ENCODE measurements around the gene TRRAP.

The TRRAP gene

GRCh38 chr7:98993024-98993897 lies 114.9 kb downstream of the TRRAP start:
- DNase-seq = no peak

- DNase-seq = no peak
Observed at GRCh38 chr7:98994046-98994944, 116.0 kb downstream of the TRRAP start.

- DNase-seq = no peak
Observed at GRCh38 chr7:98995111-98995510, 116.8 kb downstream of the TRRAP start.

- DNase-seq = no peak
Observed at GRCh38 chr7:98995523-98996149, 117.3 kb downstream of the TRRAP start.

GRCh38 chr7:98996150-98996552 lies 117.8 kb downstream of the TRRAP start:
- DNase-seq = no peak

- no peak for DNase-seq
Observed at GRCh38 chr7:98997846-98998245, 119.5 kb downstream of the TRRAP start.

- DNase-seq = peak in 1 of 2 donors; percentile 20
Observed at GRCh38 chr7:98998821-98999725, 120.7 kb downstream of the TRRAP start.

- DNase-seq = no peak
Observed at GRCh38 chr7:99000196-99000903, 122.0 kb downstream of the TRRAP start.

- DNase-seq = no peak
Observed at GRCh38 chr7:99000904-99001465, 122.7 kb downstream of the TRRAP start.

GRCh38 chr7:99001482-99002147 lies 123.3 kb downstream of the TRRAP start:
- peak in 1 of 2 donors; percentile 16 for DNase-seq

GRCh38 chr7:99002148-99002826 lies 124.0 kb downstream of the TRRAP start:
- DNase-seq = no peak

- DNase-seq = no peak
Observed at GRCh38 chr7:99002827-99003212, 124.5 kb downstream of the TRRAP start.

- no peak for DNase-seq
Observed at GRCh38 chr7:99003419-99003818, 125.1 kb downstream of the TRRAP start.

- no peak for DNase-seq
Observed at GRCh38 chr7:99004216-99004615, 125.9 kb downstream of the TRRAP start.

GRCh38 chr7:99004781-99005500 lies 126.6 kb downstream of the TRRAP start:
- no peak for DNase-seq

- DNase-seq = no peak
Observed at GRCh38 chr7:99005776-99006175, 127.4 kb downstream of the TRRAP start.

GRCh38 chr7:99006739-99007424 lies 128.6 kb downstream of the TRRAP start:
- no peak for DNase-seq

- no peak for DNase-seq
Observed at GRCh38 chr7:99008181-99008631, 129.9 kb downstream of the TRRAP start.

Measured in hippocampal formation (tissue), 2 donors.